Stimulated activated CD8-positive, alpha-beta memory T cell treated with anti-CD3 and anti-CD28 coated beads, Interleukin-15, amount 100 ng/mL, for 48 hours (primary cell): ENCODE results near the gene PCGF2.
"Not testable (repeated sequence)": the region's sequence is repeated elsewhere in the genome, so short reads cannot be mapped to it uniquely, and the experiment has no call there.

ENCODE experiments used
- DNase-seq, 2 donors: peaks; one replicate each; pipeline ENCODE4 v3.0.0-alpha.2; 2020; ENCODE audit warnings: low read depth in 2 of 2

PCGF2 gene

DNA sequence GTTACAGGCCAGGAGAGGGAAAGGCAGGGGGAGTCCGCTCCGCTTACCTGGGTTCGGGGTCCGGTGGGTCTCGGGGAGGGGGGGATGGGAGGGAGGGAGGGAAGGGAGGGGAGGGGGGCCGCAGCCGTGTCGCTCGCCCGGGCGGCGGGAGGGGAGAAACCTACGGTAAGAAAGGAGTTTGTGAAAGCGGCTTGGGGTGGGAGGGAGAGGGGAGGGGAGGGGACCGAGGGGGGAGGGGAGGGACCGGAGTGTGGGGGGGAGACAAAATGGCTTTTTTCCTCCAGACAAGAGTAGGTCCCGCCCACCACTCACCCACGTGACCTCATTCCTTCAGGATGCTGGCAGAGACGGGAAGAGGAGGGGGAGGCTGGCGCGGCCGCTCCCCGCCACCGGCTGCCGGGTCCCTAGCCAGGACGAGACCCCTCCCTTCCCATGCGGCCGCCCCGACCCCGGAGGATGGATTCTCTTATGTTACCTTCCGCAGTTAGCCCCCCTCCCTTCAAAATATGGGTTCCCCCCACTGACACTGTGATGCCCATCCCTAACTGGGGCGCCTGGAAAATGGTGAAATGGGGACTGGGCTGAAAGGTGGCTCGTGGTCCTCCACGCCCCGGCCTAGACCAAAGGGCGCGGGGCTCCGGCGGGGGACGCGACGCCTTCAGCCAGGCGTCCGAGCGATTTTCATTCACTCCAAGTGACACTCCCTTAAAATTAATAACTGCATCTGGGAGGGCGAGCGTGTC, at the start of gene PCGF2:
Gene PCGF2, minus strand, starts transcription at position 188 of the 743 bp plus-strand sequence. CDS start 7,934 bp downstream, outside the sequence.
- DNase-seq, result no peak

DNA sequence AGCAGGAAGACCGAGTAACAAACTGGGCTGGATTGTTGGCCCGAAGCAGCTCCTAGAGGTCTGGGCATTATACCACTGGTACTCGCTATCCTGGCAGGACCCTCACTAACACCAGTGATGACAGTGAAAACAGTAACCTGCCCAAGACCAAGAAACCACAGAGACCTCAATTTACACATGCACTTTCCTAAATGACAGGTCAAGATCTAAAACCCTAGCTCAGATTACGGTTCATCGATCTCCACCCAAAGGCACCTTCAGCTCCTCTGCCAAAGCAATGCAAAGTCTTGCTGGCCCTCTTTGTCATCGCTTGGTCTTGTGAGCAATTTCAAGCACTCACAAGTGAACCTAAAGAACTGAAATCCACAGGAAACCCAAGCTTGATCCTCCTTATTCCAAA, 49.7 kb upstream of the PCGF2 start:
- DNase-seq, result no peak

DNA sequence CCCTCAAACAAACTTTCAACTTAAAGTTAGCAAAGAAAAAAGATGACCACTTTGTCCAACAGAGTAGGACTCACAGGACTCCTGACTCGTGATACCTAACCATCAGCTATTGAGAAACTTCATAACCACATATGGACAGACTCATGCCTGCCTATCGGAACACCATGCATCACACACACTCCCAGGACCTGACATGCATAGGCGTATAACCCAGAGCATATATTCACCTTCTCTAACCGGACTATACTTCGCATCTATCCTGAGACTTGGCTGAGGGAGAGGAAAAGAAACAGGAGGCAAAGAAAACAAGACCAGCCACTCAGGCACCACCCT, 49.0 kb upstream of the PCGF2 start:
- DNase-seq, result no peak

DNA sequence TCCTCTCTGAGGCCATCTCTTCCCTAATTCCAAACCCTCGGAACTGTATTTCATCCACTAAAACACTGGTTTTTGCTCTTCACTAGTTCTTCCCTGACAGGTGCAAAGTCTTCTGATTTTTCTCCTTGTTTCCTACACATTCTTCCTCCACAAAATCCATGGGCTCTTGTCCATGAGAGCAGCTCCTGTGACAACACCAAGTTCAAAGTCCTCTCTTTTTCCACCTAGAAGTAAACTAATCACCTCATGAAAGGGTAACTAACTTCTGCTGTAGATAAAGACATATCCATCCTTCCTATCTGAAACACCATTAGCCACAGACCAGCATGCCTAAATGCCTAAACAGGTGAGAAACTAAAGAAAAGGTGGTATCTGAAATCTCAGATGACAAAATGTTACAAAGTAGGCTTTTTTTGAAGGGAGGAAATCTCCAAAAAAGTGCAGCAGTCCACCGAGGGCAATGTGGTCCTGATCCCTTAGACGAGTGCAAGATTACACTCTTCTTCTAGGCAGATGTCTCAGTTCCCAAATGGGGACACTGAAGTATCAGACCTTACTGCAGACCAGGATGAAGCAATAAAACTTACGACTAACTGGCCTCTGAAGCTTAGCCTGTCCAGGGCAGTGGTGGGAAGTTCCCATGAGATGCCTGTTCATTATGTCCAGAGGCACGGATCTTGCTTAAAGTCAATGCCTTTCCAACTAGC, 48.5 kb upstream of the PCGF2 start:
- DNase-seq, result no peak

DNA sequence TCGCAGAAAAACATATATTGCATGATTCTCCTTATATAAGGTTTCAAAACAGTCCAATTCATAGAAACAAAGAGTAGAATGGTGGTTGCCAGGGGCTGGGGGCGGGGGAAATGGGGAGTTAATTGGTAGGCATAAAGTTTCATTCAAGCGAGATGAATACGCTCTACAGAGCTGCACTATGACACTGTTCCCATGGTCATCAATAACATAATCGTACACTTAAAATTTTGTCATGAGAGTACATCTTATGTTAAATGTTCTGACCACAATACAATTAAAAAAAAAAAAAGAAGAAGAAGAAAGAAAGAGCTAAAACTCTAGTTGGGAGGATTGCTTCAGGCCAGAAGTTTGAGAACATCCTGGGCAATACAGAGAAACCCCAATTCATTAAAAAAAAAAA, 46.1 kb upstream of the PCGF2 start:
- no peak for DNase-seq

DNA sequence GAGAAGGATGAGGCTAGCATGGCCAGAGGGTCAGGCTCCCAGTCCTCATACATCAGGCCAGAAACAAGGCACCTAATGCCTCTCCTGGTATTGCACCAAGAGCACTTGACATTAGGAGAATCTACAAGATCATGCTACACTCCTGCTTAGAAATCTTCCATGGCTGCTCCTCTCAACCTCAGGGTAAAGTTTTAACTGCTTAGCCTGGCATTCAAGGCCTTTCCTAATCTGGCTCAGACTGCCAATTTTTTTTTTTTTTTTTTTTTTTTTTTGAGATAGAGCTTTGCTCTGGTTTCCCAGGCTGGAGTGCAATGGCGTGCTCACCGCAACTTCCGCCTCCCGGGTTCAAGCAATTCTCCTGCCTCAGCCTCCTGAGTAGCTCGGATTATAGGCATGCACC, 43.0 kb upstream of the PCGF2 start:
- no peak for DNase-seq

DNA sequence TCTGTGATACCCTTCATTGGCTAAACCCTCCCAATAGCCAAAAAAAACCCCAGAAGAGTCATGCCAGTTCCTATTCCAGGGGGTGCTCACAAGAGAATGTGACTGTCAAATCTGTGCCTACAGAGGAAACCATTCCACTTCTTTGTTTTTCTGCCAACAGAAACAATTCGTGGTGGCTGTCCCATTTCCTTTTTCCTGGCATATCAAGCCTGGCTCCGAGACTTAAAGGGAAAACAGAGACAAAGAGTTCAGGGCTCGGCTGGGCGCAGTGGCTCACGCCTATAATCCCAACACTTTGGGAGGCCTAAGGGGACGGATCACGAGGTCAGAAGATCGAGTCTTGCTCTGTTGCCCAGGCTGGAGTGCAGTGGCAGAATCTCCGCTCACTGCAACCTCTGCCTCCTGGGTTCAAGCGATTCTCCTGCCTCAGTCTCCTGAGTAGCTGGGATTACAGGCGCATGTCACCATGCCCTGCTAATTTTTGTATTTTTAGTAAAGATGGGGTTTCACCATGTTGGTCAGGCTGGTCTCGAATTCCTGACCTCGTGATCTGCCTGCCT, 42.1 kb upstream of the PCGF2 start:
- not testable (repeated sequence) for DNase-seq

DNA sequence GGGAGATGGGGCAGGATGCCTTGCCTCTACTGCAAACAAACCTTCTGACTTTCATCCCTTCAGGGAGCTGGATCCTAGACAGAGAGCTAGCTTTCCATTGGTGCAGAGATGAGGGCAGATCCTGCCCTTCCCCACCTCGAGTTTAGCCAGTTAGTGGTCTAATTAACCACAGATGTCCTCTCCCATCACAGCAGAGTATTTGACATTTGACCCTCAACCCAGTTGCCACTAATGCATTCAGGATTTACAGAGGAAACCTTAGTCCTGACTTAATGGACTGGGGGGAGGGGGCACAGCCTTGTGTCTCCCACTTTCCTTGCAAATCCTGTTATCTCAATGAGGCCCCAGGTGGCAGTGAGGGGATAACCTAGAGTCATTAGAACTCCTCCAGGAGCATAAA, 41.0 kb upstream of the PCGF2 start:
- DNase-seq, result no peak

DNA sequence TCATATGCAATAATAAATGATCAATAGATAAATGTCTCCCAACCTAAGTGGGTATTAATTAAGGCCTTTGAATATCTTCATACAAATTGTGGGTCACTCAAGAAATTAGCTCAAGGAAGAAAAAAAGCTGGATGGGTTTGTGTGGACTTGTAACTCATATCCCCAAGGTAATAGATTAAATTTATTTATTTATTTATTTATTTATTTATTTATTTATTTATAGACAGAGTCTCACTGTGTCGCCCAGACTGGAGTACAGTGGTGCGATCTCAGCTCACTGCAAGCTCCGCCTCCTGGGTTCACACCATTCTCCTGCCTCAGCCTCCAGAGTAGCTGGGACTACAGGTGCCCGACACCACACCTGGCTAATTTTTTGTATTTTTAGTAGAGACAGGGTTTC, 39.9 kb upstream of the PCGF2 start:
- DNase-seq, result not testable (repeated sequence)

DNA sequence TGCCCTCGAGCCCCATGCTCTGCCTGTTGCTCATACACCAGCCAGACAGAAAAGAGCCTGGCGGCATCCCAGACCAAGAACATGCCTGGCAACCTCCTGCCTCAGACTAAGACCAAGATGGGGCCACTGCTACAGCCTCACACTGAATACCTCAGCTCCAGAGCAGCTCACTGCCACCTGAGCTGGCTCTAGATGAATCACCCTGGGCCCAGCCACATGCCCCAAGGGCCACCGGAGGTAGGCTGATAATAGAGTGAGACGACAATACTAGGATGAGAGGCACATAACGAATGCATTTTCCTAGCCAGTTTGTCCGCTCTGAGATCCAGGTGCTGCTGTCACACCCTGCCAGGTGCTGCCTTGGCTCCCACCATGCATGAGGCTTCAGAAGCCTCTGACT, 38.2 kb upstream of the PCGF2 start:
- no peak for DNase-seq

DNA sequence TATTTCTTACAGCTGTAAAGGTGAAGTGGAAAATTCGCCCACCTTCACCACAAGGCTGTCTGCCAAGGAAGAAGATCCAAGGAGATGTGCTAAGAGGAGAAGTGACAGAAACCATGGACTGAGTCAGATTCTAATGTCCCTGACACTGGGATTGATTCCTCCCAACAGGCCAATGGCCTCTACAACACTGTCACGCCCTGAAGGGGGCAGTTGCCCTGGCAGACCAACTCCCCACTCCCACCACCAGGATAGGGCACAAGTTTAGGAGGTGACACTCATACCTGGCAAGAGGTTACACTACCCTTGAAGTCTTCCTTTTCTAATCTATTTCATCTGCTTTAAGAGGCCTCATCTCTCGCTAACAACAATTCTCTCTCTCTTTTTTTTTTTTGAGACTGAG, 35.1 kb upstream of the PCGF2 start:
- no peak for DNase-seq

DNA sequence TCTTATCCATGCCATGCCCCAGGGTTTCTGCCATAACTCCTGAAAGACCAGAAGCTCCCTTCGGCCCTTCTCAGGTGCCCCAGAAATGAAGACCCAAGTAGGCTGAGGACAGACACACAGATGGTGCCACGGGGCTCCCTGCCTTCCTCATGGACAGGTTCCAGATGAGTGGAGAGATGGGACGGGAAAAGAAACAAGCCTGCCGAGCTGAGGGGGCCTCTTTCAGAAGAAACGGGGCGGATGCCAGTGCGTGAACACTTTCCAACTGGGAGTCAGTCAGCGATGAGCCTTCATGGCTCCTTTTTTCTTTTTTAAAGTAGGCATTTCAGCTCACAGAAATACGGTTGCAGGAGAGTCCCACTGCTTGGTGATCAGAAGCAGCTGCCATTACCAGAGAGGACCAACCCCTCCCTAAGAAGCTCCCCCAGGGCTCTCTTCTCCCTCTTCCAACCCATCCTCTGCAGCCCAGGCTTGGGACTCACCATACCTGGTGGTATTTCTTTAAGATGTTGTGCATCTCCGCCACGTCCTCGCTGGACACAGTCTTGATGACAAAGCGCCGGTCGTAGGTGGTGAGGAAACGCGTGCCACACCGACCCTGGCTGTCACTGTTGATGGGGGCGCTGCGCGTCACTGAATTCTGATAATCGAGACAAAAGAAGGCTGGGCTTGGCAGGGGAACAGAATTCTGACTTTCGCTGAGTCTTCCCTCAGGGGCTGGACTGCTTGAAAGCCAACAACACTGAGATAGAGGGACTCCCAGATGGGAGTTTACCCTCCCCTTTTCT, 32.0 kb upstream of the PCGF2 start:
- DNase-seq, result no peak

DNA sequence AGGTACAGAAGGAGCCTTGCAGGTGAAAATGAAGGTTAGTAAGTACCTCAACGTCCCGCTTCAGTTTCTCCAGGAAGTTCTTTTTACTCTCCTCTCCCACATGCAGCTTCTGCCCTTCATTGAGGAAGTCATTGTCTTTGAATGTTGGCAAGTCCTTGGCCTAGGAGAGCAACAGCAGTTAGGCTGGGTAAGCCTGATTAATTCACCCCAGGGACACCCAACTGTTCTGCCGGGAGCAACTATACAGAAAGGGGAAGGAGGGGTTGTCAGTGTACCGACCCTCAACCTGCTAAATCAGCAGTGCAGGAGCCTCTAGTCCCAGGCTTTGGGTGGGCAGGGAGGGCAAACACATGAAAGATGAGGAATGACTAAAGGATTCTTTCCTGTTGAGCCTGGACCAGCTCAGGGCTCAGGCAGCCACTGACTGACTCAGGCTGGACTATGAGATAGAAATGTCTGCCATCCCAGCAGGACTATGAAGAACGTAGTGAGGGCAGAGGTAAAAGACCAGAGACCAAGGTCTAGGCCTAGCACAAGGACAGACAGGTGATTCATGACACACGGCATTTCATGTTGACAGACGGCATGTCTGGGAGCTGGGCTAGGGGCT, 29.6 kb upstream of the PCGF2 start:
- no peak for DNase-seq

DNA sequence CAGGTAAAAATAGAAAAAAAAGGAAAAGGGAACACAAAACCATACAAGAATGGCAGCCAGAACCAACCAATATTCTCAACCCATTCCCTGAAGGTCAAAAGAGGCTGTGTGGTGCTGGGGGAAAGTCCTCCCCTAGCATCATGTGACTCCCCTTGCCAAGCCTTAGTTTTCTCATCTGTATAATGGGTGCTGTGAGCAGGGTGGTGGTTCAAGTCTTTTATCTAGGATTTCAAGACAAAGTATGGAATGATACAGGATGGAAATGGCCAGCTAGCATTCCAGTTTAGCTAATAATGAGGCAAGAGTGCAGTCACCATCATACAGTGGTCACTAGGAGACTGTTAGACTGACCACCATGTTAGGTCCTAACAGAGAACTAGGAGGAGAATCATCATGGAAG, 25.1 kb upstream of the PCGF2 start:
- DNase-seq, result no peak

DNA sequence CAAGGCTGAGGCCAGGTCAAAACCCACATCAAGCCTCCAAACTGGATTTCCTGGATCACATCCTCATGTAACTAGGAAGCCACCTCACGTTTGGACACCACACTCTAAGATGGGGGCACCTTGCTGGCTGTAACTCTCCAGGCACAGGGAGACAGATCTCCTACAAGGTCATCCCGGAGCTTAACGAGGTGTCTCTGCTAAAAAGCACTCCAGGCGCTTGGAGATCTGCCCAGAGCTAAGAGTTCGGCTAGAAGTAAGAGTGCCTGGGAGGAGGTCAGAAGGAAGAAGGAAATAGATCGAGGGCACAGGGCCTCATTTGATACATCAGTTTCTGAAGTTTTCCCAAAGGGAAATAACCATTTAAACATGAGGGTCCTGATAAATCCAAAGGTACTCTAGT, 20.3 kb upstream of the PCGF2 start:
- no peak for DNase-seq

DNA sequence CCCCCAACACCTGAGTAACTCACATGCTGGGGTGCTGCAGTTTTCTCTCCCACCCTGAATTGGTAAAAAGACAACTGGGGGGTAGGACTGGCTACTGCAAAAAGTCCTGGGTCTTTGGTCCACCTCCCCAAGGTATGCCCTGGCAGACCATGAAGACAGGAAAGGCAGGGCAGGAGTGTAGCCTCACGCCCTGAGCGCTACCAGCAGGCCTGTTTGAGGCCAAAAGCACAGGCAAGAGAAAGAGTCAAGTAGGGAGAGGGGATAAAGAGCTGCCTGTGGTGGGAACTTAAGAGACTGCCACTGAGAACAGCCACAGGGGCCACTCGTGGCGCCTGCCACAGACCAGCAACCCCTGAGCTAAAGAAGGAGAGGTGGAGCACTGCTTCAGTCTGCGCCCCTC, 18.2 kb upstream of the PCGF2 start:
- no peak for DNase-seq

DNA sequence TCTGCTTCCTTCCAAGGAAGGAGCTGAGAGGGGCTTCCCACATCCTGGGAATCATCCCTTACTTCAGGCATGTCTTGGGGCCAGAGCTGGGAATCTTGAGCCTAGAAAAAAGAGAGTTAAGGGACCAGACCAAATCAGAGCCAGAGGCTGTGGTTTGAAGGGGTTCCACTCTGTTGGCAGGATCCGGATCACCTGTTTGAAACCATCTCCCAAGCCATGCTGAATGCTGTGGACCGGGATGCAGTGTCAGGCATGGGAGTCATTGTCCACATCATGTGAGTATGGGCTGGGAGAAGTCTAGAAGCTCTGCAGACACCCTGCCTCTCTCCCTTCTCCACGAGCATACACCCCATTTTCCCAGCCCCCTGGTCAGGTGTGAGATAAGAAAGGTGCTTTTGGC, 14.1 kb upstream of the PCGF2 start:
- DNase-seq, result no peak

DNA sequence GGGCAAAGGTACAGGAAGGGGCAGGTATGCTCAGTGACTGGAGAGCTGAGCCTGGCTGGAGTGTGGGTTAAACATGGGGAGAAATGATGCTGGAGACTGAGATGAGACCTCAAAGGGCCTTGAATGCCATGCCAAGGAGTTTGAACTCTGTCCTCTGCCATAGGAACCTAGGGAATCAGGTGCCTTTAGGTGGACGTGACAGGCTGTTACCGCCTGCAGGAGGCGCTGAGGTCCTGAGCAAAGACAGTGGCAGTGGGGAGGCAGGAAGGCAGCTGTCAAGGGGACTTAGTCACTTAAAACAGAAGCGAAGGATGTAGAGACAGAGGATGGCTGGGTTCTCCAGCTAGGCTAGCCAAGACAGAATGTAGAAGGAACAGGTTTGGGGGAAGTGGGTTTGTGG, 13.5 kb upstream of the PCGF2 start:
- no peak for DNase-seq

DNA sequence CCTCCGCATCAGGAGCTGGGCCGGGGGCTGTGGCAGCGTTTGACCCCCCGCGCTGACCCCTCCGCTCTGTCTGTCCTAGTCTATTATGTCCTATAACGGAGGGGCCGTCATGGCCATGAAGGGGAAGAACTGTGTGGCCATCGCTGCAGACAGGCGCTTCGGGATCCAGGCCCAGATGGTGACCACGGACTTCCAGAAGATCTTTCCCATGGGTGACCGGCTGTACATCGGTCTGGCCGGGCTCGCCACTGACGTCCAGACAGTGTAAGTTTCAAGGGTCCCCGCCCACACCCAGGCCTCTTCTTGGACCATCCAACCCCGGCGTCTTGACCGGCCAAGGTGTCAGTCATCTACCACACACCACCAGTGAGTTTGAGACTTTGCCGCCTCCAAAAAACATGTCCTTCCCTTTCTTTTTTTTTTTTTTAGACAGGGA, 5.0 kb upstream of the PCGF2 start:
- DNase-seq, result no peak

DNA sequence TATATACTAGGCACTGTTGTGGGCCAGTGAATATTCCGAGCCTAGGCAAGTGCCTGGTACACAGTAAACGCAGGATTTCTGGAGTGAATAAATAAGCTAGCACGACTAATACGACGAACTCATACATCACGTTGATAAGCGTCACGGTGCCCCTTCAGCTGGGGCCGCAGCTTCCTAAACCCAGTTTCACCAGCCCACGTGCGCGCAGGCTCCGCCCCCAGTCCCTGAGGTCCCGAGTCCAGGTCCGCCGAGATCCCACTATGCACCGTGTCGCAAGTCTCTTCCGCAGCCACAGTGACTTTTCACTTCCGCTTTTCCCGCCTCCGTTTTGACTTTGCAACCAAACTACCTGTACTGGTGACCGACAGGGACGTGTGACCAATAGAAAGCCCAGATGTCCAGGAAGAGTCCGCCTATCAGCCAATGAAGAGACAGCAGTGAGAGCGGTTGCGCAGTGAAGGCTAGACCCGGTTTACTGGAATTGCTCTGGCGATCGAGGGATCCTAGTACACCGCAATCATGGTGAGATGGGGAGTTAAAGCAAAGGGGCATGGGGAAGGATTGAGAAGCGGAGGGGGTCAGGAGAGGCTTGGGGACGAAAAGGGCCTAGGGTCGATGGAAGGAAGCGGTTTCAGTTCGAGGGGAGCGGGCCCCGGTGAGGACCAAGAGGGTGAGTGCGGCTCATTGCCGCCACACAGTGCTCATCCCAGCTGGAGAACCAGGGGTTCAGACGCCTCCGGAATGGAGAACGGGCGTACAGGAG, 4.4 kb upstream of the PCGF2 start, which contains the start of gene PSMB3:
Gene PSMB3, plus strand, starts transcription at position 434 of the 763 bp plus-strand sequence. Its CDS starts 86 bp downstream, at position 520.
- peak; percentile 97 to 98 for DNase-seq

DNA sequence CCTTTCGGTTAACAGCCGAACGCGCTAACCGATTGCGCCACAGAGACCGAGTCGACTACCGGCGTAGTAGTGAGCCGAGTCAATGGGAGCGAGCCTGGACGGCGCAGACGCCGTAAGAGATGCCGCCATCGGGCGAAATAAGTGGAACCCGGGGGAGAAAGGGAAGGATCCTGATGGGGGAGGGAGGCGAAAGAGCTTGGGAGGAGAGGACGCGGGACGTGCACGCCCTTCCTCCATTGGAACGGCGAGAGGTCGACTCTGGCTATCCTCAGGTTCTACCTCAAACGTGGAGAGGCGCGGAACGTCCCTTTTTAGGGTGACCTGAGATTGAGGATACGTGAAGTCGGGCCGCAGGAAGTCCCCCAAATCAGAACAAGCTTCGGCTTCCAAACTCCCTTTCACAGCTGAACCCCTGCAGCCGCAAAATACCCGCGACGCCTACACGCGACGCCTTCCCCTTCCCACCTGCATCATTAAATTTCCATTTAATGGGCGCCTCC, 3.7 kb upstream of the PCGF2 start:
- peak; percentile 54 to 64 for DNase-seq
